Tibial nerve (tissue), 4 donors: ENCODE results near the gene ZNF346.

Experiments
- EP300 ChIP-seq, 2 donors: sonication (generic); formaldehyde crosslinking; IDR thresholded peaks; one replicate each; pipeline ENCODE4 v1.6.1; 2017; ENCODE audit warnings: antibody characterized with exemption in 2 of 2, mild to moderate bottlenecking in 1 of 2
- POLR2A ChIP-seq, 2 donors: fragments of 450-650 bp; IDR thresholded peaks; one replicate each; pipeline ENCODE4 v1.6.1; 2017; ENCODE audit warnings: antibody characterized with exemption in 2 of 2, mild to moderate bottlenecking in 2 of 2, moderate library complexity in 2 of 2
- TF ChIP-seq, protein P1 (sequence below), 5 experiments: fragments of 200-600 bp in 3 of 5; fragments of 450-650 bp in 2 of 5; sonication (generic) in 3 of 5; IDR thresholded peaks; one replicate each; pipeline ENCODE4 v1.5.1; 2016 to 2019; ENCODE audit warnings: antibody characterized with exemption in 5 of 5, mild to moderate bottlenecking in 3 of 5, moderate library complexity in 2 of 5

DNA sequence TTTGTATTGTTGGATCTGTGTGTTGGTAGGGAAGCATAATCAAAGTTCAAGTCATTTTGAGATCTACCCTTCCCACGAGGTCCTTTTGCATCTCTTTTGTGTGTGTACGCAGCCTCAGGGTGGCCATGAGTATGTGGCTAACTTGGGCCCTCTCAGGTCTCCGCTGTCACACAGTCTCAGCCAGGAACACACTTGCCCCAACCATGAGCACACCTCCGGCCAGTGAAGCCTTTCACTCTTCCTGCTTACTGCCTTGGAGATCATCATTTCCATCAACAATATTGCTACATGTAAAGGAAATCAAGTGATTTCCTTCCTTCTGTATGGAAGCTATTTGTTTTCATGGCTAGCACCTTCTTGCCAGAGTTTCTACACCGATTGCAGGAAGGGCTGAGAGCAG is 13.9 kb downstream of the ZNF346 start:
- TF ChIP-seq, protein P1, sequence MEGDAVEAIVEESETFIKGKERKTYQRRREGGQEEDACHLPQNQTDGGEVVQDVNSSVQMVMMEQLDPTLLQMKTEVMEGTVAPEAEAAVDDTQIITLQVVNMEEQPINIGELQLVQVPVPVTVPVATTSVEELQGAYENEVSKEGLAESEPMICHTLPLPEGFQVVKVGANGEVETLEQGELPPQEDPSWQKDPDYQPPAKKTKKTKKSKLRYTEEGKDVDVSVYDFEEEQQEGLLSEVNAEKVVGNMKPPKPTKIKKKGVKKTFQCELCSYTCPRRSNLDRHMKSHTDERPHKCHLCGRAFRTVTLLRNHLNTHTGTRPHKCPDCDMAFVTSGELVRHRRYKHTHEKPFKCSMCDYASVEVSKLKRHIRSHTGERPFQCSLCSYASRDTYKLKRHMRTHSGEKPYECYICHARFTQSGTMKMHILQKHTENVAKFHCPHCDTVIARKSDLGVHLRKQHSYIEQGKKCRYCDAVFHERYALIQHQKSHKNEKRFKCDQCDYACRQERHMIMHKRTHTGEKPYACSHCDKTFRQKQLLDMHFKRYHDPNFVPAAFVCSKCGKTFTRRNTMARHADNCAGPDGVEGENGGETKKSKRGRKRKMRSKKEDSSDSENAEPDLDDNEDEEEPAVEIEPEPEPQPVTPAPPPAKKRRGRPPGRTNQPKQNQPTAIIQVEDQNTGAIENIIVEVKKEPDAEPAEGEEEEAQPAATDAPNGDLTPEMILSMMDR (IDR thresholded peaks at IDR 0.05), result no peak
- TF ChIP-seq POLR2A (IDR thresholded peaks at IDR 0.05) (no peak), EP300 (IDR thresholded peaks at IDR 0.05) (no peak)
